Heart right ventricle (tissue), 16 donors: ENCODE measurements around the gene ZNF669. TPM values are rescaled to one million over a fixed set of nuclear protein-coding genes. Genes with fewer than 3 reads are reported as not detected.

Experiments
- ATAC-seq, 8 donors: fragments of 200-7000 bp; cut with Tn5 transposase; one replicate each; pipeline ENCODE4 v1.9.1; 2020; ENCODE audit warnings: mild to moderate bottlenecking in 8 of 8, moderate library complexity in 8 of 8, moderate number of reproducible peaks in 1 of 8
- DNase-seq, 2 donors: peaks; one replicate each; pipeline ENCODE4 v3.0.0-alpha.2; 2020
- H3K27ac ChIP-seq, 10 donors: fragments of 200-600 bp; sonication (generic) in 2 of 10; one replicate each; pipeline versions ENCODE4 v1.5.0 to v1.8.0; 2020 to 2022; ENCODE audit warnings: mild to moderate bottlenecking in 3 of 10
- H3K27me3 ChIP-seq, 7 donors: fragments of 200-600 bp; one replicate each; pipeline ENCODE4 v1.8.0; 2021 to 2022; ENCODE audit warnings: mild to moderate bottlenecking in 2 of 7
- H3K36me3 ChIP-seq, 9 donors: fragments of 200-600 bp; sonication (generic) in 1 of 9; one replicate each; pipeline versions ENCODE4 v1.5.0 to v1.8.0; 2020 to 2022; ENCODE audit warnings: mild to moderate bottlenecking in 2 of 9
- H3K4me1 ChIP-seq, 9 donors: fragments of 200-600 bp; sonication (generic) in 1 of 9; one replicate each; pipeline versions ENCODE4 v1.5.0 to v1.8.0; 2020 to 2022; ENCODE audit warnings: mild to moderate bottlenecking in 4 of 9
- H3K4me3 ChIP-seq, 10 donors: fragments of 200-600 bp; sonication (generic) in 2 of 10; one replicate each; pipeline versions ENCODE4 v1.5.0 to v1.8.0; 2020 to 2022; ENCODE audit warnings: mild to moderate bottlenecking in 7 of 10, moderate library complexity in 2 of 10
- H3K9me3 ChIP-seq, 11 donors: fragments of 200-600 bp in 10 of 11; sonication (generic) in 2 of 11; one replicate each; pipeline versions ENCODE4 v1.5.0 to v1.8.0; 2013 to 2022; ENCODE audit warnings: mild to moderate bottlenecking in 2 of 11, control low read depth in 1 of 11, moderate library complexity in 1 of 11
- WGBS, 2 donors: extraction: QIAGEN DNeasy Blood & Tissue Kit; methylation state at CpG; one replicate each; pipeline ENCODE4 v1.1.7; 2013; ENCODE audit warnings: inconsistent platforms in 1 of 2; 5-methylcytosine and 5-hydroxymethylcytosine counted together
- intact Hi-C, 10 donors: fragments of 100-400 bp; cut with DNase I; formaldehyde crosslinking; loops; one replicate each; pipeline versions ENCODE4 v1.11.1 to v1.14.2; 2022
- polyA plus RNA-seq, 2 donors: library from polyadenylated mRNA; stranded (reverse); fragments of 200-250 nt; gene quantifications; one replicate each; pipeline ENCODE4 v1.2.3, GENCODE V29; 2013
- total RNA-seq, 10 donors: library from RNA; stranded (reverse); fragmentation: NEBNext Ultra II Directional in 3 of 10; extraction: Animal tissue kit (Norgen Biotek cat#: 25700) in 3 of 10; gene quantifications; one replicate each; pipeline versions ENCODE4 v1.2.1 to v1.2.4, GENCODE V29; 2021 to 2023
- TF ChIP-seq, protein P1 (sequence below), 9 donors: fragments of 200-600 bp; sonication (generic) in 2 of 9; IDR thresholded peaks; one replicate each; pipeline versions ENCODE4 v1.5.0 to v1.8.0; 2021 to 2022; ENCODE audit warnings: antibody characterized with exemption in 9 of 9, mild to moderate bottlenecking in 5 of 9, moderate library complexity in 1 of 9
- donor health status: Arrhythmogenic right ventricular cardiomyopathy.
- donor health status: ischemic (EF 13 %, LVEDD 7.1; RV severe dilation, severe dysfunction).
- donor health status: healthy with polysubstance abuse.
- donor health status: DM: no; HTN: yes; CAD: no.
- donor health status: DM: no; HTN: no; CAD: no.
- donor health status: ischemic (EF 25% LVEDD 6.9; RV normal size, moderate dysfunction).
- donor health status: ischemic (EF 25% LVEDD 5.7; RV mildly dilated, moderate dysfunction).
- donor health status: healthy.
- donor health status: DM: yes; HTN: yes; CAD: no.
- donor health status: Ischemic cardiomyopathy.
- donor health status: ischemic (EF 35%, LVEDD 5.7; RV mildly dilated, moderate dysfunction).
- donor health status: nonischemic (EF 11% LVEDD 7.7; RV severe dilation, severe dysfunction).
- donor health status: DM: yes; HTN: yes; CAD: no.
- donor health status: PGD.
- donor health status: ischemic (EF 29% LVEDD 5.4; RV normal size, mild dysfunction).
- donor health status: nonischemic (EF 23%, LVEDD 6.1; RV moderate dilation, normal function).

ZNF669 gene
- total and polyA plus RNA-seq, 12 donors: 2.1 to 4.7 (median 3.5) TPM

DNA sequence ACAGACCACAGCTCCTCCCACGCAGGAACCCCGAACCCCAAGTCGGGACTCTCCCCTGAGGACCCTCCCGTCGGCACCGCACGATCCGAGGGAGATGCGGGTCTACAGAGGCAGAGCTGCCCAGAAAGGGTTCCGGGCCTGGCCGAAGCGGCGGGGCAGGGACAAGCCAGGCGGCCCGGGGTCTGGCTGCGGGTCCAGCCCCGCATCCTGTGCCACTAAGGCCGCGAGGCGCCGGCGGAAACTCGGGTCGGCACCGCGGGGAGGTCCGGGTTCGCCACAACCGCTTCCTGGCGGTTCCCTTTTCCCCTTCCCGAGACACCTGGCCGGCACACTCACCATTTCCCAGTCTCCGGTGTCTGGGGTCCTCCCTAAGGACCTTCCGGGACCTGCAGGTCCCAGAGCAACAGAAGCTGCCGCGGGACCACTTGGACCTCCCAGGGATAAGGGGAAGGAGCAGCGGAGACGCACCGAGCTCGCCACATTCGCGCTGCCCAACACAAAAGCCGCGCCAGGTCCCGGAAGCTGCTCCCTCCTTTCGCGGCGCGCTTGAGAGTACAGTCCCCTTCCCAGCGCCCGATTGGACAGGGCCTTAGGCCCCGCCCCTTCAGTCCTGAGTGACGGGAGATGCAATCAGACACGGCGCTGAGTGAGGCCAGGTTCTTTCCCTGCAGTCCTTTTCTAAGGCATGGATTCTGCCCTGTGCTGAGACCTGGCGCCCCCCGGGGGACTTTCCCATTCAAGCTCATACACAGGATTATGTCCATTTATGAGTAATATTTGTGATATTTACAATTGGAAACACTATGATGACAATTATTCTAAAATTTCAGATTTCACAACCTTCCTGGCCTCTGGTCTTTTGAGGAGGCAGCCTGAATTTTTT, 25.7 kb downstream of the ZNF669 start, which contains the start of gene ZNF670:
Gene ZNF670, minus strand, starts transcription at position 554 of the 883 bp plus-strand sequence. Its CDS starts 215 bp downstream, at position 339.
- H3K4me3 ChIP-seq: peak within 1 kb of the TSS; percentile 78 to 95 (median 91)
- ATAC-seq (peak; percentile 99 to 100 (median 100)), DNase-seq (peak; percentile 94 to 96)
- peak within 1 kb of the TSS in 9 of 10 donors; percentile 73 to 89 (median 77) for H3K27ac ChIP-seq
- intact Hi-C loops: loop anchor here in 2 of 10 donors (2.0 to 5.0 kb wide), 3 partner anchors 26 to 134 kb away; partner anchors contain the start of gene ZNF669 (in 1 of the 2)
- TF ChIP-seq, protein P1, sequence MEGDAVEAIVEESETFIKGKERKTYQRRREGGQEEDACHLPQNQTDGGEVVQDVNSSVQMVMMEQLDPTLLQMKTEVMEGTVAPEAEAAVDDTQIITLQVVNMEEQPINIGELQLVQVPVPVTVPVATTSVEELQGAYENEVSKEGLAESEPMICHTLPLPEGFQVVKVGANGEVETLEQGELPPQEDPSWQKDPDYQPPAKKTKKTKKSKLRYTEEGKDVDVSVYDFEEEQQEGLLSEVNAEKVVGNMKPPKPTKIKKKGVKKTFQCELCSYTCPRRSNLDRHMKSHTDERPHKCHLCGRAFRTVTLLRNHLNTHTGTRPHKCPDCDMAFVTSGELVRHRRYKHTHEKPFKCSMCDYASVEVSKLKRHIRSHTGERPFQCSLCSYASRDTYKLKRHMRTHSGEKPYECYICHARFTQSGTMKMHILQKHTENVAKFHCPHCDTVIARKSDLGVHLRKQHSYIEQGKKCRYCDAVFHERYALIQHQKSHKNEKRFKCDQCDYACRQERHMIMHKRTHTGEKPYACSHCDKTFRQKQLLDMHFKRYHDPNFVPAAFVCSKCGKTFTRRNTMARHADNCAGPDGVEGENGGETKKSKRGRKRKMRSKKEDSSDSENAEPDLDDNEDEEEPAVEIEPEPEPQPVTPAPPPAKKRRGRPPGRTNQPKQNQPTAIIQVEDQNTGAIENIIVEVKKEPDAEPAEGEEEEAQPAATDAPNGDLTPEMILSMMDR (IDR thresholded peaks at IDR 0.05): peak in 1 of 9 donors; percentile 14
- peaks cover 0 to under 1% (median 0%) of the 10 kb centered on the region in 11 donors for H3K9me3 ChIP-seq
- WGBS, 2 donors: 0% methylated on average over 55 to 57 of the region's 57 CpGs
- no peaks in the 10 kb centered on the region for H3K36me3 ChIP-seq
- no peaks in the 10 kb centered on the region for H3K27me3 ChIP-seq
- peaks cover 0 to 21% (median 13%) of the 10 kb centered on the region in 9 donors for H3K4me1 ChIP-seq

DNA sequence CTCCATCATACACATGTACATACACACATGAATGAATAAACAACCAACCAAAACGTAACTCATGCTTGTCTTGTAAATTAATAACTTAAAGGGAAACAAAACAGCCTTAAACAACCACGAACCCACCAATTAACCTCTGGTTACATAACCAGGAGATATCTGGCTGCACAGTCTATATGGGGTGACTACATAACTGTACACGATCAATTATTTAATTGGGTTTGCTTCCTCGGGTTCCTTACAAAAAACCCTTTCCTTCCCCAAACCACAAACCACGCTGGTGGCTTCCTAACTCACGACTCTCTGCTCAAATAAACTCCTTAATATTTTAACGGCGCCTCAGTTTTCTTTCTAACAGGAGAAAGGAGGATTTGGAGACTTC, 26.3 kb downstream of the ZNF669 start:
- 1 to 2% methylated on average over 8 of the region's 8 CpGs for WGBS, 2 donors
- intact Hi-C loops: loop anchor here in 2 of 10 donors (2.0 to 5.0 kb wide), 3 partner anchors 27 to 134 kb away; partner anchors contain the start of gene ZNF669 (in 1 of the 2)
- no peak for DNase-seq
- Histone ChIP-seq H3K36me3 (no peaks in the 10 kb centered on the region), H3K4me3 (peak overlapping the region; percentile 78 to 95 (median 91)), H3K4me1 (peaks cover 0 to 21% (median 13%) of the 10 kb centered on the region in 9 donors), H3K9me3 (no peaks in the 10 kb centered on the region), H3K27ac (peak overlapping the region in 9 of 10 donors; percentile 73 to 89 (median 77)), H3K27me3 (no peaks in the 10 kb centered on the region)
- ATAC-seq: no peak
- TF ChIP-seq, protein P1 (IDR thresholded peaks at IDR 0.05): no peak

DNA sequence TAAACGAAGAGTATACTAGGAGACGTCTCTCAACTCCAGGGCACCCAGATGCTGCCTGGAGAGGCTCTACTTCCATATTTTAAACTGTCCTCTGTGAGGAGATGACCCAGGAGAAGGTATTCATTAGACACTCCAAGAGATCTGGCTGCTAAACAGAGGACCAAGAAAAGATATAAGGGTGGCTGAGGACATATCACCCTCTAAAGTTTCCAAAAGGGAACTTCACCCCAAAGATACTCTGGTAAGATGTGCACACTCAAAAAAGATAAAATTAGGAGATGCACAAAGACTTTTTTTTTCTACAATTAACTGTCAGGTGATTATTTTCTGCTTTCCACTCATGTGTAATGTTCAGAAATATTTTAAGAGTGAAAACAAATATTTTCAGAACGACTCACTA, 26.9 kb downstream of the ZNF669 start:
- intact Hi-C loops: loop anchor here in 2 of 10 donors (5.0 kb wide), 2 partner anchors 35 to 135 kb away; no protein-coding TSS in a partner anchor
- peaks cover 0 to 3% (median 0%) of the 10 kb centered on the region in 11 donors for H3K9me3 ChIP-seq
- ATAC-seq (no peak), DNase-seq (no peak)
- H3K27ac ChIP-seq: no peak overlapping the region
- no peaks in the 10 kb centered on the region for H3K27me3 ChIP-seq
- H3K36me3 ChIP-seq: no peaks in the 10 kb centered on the region
- H3K4me3 ChIP-seq: peak overlapping the region in 4 of 10 donors; percentile 81 to 95 (median 88)
- H3K4me1 ChIP-seq: peaks cover 0 to 21% (median 13%) of the 10 kb centered on the region in 9 donors
- TF ChIP-seq, protein P1 (IDR thresholded peaks at IDR 0.05): no peak
- 78 to 79% methylated on average over 3 of the region's 3 CpGs for WGBS, 2 donors

DNA sequence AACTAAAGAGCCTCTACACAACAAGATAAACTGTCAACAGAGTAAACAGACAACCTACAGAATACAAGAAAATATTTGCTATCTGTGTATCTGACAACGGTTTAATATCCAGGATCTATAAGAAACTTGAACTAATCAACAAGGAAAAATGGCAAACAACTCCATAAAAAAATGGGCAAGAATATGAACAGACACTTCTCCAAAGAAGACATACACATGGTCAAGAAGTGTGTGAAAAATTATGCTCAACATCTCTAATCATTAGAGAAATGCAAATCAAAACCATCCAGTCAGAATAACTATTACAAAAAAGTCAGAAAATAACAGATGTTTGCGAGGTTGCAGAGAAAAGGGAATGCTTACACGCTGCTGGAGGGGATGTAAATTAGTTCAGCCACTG, 33.5 kb downstream of the ZNF669 start:
- TF ChIP-seq, protein P1 (IDR thresholded peaks at IDR 0.05): no peak
- H3K27me3 ChIP-seq: no peaks in the 10 kb centered on the region
- peaks cover 0 to 55% (median 0%) of the 10 kb centered on the region in 11 donors for H3K9me3 ChIP-seq
- H3K27ac ChIP-seq: no peak overlapping the region
- 77 to 82% methylated on average over 3 of the region's 3 CpGs for WGBS, 2 donors
- no peak overlapping the region for H3K4me3 ChIP-seq
- intact Hi-C loops: no loop called here
- no peak for DNase-seq
- no peaks in the 10 kb centered on the region for H3K36me3 ChIP-seq
- no peaks in the 10 kb centered on the region for H3K4me1 ChIP-seq
- ATAC-seq: no peak
